GM18519 (cell line): Measurements from ENCODE around the gene PRG3.

Experiments used
- ATAC-seq: cut with Tn5 transposase; IDR thresholded peaks from one replicate; pipeline ENCODE4 v1.9.1; 2021; ENCODE audit warnings: mild to moderate bottlenecking, moderate library complexity; ENCODE audit not compliant: unreplicated experiment, low FRiP score

PRG3 gene, protein sequence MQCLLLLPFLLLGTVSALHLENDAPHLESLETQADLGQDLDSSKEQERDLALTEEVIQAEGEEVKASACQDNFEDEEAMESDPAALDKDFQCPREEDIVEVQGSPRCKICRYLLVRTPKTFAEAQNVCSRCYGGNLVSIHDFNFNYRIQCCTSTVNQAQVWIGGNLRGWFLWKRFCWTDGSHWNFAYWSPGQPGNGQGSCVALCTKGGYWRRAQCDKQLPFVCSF

DNA sequence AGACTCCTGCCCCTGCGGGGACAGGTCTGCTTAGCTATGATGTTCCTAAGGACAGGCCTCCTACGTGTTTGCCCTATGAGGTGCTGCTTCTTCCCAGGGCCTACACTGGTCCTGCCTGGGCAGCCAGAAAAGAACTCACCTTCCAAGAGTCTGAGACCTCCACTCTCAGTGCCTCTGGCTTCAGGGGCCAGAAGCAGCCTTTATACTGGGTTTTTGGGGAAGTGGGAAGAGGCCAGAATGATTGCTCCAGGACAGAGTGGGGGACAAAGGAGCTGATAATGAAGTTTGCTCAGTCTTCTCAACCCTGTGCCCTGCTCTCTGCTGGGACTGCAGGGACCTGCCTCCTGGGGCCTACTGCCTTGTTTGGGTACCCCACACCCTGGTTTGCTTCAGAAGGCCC is at the start of gene PRG3:
PRG3 (minus strand) TSS at position 176 of the 400 bp plus-strand sequence. CDS start 442 bp downstream, outside the sequence.
- ATAC-seq, result no peak

DNA sequence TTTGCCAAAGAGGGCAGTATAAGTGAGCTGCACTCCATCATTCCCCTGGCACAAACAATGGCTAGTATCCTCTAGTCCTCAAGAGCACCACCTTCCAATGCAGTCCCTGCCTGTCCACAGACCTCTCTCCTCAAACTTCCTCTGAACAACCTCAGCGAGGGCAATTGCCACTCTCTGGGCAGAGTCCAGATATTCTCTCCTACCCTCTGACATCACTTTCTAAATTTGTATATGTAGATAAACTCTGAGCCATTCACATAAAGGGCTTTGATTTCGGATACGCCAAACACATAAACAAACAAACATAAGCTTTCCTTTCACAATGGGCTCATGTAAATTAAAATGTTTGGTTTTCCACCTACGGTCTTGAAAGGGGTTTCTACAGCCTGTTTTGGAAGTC is 49.0 kb upstream of the PRG3 start:
- ATAC-seq, result no peak

DNA sequence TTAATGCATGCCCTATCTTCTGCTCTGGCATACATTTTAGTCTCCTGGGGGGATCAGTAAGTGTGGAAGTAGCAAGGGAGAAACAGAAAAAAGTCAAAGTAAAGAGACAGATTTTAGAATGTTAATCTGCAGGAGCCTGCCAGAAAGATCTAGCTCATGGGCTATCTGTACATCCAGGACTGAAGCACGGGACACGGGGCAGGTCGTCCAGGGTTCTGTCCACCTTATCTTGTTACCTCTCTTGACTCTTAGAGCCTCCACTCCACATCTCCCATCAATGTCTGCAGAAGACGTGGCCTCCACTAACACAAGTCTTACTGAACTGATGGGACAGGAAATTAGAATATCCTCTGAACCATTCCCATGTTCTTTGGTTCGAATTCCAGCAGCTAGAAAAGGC is 47.7 kb upstream of the PRG3 start:
- no peak for ATAC-seq

DNA sequence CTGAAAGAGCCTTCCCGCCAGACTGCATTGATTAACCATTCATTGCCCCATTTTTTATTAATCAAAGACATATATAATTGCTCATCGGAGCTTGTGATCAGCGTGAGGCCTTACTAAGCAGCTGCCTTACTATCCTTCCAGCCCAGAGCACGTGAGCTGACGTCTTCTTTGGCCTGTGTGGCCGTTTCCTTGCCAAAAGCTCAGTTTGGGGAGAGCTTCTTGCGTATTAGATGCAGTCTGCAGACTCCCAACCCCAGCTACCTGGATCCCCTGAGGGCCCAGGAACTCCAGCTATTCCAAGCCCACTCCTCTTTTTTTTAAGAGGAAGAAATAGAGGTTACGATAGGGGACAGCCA is 46.8 kb upstream of the PRG3 start:
- no peak for ATAC-seq

DNA sequence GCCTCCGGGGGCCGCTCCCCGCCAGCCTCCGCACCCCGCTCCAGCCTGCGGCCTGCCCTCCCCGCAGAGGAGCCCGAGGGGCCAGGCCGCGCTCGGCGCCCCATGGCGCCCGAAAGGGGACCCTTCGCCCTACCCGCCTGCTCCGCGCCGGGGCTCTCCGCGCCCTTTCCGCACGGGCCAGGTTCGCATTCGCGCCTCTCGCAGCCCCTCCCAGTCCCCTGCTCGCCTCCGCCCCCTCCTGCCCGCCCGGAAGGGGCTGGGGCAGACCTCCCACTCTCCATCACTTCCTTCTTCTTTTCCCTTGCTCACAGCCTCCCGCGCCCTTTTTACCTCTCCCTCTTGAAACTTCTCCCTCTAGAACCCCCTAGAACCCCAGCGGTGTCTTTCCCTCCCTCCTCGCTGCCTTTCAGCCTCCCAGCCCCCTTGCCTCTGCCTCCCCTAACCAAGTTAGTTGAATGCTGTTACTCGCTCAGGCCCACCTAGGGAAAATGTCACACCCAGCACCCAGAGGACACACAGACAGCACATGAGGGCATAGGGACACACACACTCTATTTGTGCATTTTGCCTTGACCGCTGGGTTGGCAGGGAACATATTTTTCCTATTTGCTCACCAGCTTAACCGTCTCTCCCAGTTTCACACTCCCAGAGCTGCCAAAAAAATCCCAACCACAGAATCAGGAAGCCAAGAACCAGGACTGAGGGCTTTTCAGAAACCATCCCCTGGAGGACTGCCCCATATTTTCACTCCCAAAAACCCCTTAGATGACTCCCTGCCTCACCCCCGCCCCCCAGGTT is 46.2 kb upstream of the PRG3 start, which contains the start of gene SLC43A3:
SLC43A3 (minus strand) TSS at position 193 of the 798 bp plus-strand sequence. CDS start 949 bp downstream, outside the sequence.
- ATAC-seq, result peak; percentile 35

DNA sequence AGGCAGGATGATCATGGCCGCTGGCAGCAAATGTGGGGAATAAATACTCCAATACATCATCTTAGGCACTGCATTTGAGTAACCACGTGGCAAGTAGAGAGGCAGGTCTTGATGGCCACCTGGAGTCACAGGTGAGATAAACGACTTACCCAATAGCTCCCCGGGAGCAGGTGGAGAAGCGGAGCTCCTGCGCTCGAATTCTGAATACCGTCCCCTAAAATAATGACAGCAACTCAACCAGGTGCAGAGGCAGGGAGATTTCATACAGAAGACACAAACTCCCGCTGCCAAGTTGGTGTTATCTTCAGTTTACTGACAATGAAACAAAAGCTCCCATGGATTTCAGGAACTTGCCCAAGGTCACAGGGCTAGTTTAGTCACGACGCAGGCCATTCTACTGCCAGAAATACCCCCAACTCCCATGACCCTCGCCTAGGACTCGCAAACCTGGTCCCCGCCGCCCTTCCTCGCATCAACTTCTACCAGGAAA is 45.5 kb upstream of the PRG3 start:
- ATAC-seq, result no peak

DNA sequence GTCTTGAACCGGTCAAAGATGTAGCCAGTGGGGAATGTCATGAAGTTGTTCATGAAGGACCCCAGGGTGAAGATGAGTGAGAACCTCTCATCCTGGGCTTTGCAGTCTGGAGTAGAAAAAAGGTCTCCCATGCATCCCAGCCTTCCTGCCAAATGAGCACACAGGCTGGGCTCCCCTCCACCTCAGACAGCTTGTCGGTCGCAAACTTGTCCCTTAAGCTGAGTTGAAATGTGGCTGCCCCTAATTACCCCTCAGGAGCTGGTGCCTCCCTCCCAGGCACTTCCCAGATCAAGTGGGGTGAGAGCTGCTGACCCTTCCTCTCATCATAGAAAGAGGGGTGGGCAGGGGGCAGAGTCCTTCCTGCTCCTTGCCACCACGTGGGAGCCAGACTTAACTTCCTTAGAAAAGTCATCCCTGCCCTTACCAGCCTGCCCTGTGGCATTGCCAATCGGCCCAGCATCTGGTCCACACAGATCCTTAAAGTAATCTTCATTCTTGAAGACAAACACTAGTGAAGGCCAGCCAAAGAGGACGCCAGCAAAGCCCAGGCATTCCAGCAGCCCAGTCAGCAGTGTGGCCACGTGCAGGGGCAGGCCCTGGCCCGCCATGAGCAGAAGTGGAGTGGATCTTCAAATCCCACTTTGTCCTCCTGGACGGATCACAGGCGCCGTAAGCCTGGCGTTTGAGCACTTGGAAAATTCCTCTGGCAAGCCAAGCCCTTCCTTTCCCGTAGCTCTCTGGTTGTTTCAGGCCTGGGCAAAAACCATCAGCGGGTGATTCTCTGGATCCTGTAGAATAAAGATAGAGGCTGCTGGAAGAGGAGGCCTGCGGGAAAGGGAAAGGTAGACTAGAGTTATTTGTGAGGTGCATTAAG is 44.9 kb upstream of the PRG3 start:
- no peak for ATAC-seq

DNA sequence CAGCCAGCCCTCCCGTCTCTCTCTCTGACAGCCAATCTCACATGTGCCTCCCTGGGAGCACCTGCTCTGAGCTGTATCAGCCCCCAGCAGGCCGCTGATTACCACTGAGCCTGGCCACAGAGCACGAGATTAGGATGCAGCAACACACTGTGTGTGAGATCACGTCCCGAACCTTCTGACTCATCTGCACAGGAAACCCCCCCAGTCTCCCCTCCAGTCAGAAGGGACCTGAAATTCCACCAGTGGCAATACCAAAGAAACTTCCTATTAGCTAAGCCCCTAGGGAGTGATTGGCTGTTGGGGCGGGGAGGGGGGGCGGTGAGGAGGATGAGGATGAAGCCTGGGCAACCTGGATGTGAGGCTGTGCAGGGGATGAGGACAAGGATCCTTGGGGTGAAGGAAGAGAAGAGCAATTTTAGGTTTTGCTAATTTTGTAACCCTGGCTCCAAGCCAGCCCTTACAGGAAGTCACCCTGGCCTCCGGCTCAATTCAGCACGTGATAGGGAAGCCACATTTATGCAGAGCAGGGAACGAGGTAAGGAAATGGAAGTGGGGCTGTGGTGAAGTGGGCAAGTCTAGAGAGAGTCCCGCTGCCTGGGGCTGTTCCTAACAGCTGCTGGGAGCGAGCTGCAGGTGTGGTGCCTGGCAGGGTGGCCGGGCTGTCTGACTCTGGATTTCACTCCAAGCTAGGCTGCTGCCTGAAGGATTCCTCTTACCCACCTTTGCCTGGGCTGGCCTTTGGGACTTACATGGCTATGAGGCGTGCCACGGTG is 44.0 kb upstream of the PRG3 start:
- peak; percentile 95 for ATAC-seq

DNA sequence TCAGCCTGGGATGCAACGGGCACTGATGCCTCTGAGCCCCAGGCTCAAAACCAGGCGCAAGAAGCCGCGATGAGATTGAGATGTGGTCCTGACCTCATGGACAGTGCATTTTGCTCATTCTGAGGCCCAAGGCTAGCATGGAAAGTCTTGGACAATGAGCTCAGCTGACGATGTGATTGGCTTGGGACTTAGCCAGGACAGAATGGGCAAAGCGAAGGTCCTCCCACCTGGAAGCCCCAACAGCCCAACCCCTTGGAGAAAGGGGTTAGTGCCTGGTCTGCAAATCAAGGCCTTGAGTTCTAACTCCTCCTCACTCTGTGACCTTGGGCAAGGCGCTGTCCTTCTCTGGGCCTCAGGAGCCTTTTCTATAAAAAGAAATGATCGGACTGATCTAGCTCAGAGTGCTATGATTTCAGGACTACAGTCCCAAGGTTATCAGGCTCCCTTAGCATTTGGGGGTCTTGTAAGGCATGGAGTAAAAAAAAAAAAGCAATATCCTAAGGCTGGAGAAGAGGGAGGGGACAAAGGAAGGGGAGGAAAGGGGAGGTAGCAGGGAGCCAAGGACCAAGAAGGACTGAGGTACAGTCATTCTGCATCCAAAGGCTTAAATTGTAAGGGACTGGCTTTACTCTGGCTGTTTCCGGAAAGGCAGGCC is 43.3 kb upstream of the PRG3 start:
- no peak for ATAC-seq

DNA sequence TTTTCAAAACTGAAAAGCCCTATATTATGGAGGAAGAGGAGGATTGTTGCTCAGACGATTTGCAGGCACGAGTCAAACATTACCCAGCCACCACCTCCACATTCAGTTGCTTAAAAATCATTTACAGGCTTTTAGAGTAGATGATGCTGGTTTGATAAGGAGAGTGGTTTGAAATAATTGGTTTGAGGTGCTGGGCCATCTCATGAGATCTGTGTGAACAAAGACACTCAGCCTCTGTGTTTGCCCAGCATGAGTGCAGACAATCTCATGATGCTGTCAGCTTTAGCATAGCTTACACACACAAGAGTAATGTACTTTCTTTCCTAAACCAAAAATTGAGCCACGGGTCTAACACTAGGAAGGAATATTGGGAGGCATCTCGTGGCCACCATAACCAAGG is 41.7 kb upstream of the PRG3 start:
- ATAC-seq, result no peak

DNA sequence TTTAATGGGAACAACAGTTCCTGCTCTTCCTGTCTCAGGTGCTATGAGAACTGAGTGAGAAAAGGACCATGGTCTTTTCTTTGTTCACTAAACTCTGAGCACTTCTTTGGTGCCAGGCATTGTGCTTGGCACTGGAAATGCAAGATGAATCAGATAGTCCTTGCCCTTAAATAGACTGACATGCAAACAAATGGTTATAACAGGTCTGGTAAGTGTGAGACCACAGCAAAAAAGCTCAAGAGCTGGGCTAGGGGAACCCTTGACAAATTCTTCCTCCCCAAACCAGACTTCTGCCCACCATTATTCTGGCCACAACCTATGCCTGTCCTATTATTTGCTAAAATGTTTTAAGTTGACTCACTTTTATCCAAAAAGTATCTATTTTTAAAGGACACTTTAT is 40.9 kb upstream of the PRG3 start:
- no peak for ATAC-seq

DNA sequence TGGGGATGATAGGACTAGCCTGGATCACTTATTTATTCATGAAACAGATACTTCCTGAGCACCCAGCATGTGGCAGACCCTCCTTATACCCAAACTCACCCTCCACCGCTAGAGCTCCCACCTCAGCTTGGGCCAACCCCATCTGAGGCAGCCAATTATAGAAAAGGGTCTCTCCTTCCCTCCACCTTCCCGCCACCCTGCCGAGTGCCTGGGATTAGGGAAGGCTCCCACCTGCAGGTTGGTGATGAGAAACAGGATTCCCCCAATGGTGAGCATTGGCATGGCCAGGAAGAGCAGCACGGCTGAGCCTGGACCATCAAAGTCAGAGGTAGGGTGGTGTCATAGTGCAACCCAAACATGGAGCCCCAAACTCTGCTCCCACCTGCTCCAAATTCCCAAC is 40.1 kb upstream of the PRG3 start:
- ATAC-seq, result no peak

DNA sequence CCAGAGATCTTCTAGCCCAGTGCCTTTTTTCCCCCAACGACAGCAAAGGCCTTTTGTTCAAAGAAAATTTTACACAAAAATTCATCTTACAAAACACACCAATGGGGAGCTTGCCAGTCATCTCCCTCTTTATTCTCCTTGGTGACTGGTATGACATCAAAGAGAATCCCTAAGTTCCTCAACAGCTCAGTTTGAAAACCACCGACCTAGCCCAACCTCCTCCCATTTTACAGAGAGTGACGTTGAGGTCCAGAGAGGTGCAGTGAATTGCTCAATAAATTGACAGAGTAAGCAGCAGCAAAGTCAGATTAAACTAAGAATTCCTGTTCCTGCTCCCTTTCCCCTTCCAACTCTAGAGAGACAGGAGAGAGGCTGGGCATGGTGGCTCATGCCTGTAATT is 38.2 kb upstream of the PRG3 start:
- no peak for ATAC-seq

DNA sequence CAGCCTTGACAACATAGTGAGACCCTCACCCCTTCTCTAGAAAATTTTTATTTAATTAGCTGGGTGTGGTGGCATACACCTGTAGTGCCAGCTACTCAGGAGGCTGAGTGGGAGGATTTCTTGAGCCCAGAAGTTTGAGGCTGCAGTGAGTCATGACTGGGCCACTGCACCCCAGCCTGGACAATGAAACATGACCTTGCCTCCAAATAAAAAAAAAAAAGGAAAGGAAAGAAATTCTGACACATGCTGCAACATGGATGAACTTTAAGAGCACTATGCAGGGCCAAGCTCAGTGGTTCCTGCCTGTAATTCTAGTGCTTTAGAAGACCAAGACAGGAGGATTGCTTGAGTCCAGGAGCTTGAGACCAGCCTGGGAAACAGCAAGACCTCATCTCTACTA is 37.2 kb upstream of the PRG3 start:
- no peak for ATAC-seq

DNA sequence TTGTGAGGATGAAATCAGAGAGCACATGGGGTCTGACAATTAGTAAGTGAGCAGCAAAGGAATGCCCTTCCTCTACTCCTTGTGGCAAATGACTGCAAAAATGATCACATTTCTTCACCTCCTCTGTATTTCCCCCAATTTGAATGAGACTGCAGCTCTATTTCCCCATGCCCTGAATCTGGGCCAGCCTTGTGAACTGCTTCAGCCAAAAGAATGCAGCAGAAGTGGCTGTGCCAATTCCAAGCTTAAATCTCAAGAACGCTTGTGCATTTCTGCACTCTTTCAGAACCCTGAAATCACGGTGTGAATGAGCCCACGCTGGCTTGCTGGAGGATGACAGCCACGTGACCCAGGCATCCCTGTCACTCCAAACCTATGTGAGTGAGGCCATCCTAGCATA is 36.1 kb upstream of the PRG3 start:
- no peak for ATAC-seq

DNA sequence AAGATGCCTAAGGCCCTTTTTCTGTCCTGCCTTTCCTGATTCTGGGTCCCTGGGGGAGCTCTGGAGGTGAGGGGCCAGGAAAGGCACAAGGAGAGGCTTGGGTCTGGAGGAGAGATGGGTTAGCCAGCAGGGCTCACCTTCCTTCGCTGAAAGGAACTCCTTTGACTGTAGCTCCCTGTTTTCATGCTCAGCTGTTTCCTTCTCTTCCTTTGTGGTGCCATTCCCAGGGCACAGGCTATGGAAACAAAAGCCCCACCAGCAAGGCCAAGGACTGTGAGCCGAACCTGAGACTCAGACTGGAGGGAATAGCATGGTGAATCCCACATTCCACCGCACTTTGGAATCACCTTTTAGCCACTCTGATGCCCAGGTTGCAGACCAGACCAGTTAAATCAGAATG is 35.5 kb upstream of the PRG3 start:
- ATAC-seq, result no peak

DNA sequence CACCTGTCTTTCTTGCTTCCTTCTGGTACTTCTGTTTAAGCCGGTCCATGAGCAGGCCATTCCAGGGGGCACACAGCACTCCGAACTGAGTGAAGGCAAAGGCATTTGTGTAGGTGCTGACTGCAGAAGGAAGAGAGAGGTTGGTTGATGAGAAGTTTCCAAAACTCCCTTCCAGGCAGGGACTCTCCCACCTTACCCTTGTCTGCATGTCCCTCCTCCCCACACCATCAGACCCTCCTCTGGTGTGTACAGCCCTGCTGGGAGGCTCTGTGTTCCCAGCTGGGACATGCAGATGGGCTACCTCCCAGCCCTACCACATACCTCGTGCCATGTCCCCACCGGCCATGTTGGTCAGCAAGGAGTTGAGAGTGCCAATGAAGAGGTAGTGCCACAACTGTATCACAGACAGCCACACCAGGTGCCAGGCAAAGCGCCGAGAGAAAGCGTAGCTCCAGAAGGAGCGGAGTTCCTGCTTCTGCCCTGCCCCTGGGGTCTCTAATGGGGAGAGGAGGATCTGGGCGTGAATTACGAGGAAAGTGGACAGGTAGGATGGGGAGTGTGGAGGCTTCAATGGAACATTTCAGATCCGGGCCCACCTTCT is 33.8 kb upstream of the PRG3 start:
- ATAC-seq, result no peak

DNA sequence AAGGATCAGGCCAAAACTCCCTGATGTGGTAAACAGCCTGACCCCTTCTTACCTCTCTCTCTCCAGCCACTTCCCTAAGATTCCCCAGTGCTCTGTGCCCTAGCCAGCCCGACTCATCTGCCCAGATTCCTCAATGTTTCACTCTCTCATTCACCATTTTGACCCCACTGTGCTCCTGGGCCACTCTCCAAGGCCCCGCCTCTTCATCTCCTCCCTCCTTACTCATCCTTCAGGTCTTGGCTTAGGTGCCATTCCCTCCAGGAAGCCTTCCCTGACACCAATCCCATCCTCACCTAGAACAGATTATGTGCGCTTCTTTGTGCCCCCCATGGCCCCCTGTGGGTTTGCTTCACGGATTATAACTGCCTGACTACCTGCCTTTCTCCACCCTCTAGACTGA is 32.7 kb upstream of the PRG3 start:
- no peak for ATAC-seq

DNA sequence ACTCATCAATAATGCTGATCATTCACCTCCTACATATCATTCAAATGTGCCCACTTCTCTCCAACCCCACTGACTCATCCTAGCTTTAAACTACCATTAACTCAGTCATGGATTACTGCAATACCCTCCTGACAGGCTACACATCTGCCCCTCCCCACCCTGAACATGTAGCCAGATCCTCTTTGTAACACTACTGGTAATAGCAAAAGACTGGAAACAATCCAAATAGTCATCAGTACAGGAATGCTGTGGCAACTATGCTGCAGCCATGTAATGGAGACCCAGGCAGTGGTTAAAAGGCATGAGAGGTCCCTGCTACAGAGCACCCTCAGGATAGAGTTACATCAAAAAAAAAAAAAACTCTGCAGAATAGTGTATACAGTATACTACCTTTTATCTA is 29.3 kb upstream of the PRG3 start:
- no peak for ATAC-seq
